SK-N-SH (cell line): ENCODE results near the gene IFIT5. TPM values are rescaled to one million over a fixed set of nuclear protein-coding genes. Genes with fewer than 3 reads are reported as not detected.

ENCODE experiments used
- CTCF ChIA-PET: fragments of 300-600, 350-600 bp; formaldehyde crosslinking; extraction: SDS; loops from one replicate; lab custom pipeline; 2021; lab: Yijun Ruan, JAX
- POLR2A ChIA-PET: fragments of 350-600 bp; sonication (Branson Sonifier 250); formaldehyde crosslinking; extraction: SDS; loops from one replicate; lab custom pipeline; 2020; ENCODE audit warnings: antibody characterized with exemption, inconsistent platforms; lab: Yijun Ruan, JAX
- DNase-seq: peaks from one replicate; pipeline ENCODE4 v3.0.0; 2012
- H2AFZ ChIP-seq: fragments of 200-600 bp; sonication (generic); 2 replicates; pipeline ENCODE4 v1.8.1; 2016; ENCODE audit warnings: antibody characterized with exemption, mild to moderate bottlenecking, low read depth
- H3F3A ChIP-seq: fragments of 200-600 bp; sonication (generic); replicated peaks from 2 replicates; pipeline ENCODE3; 2016; ENCODE audit warnings: antibody characterized with exemption, mild to moderate bottlenecking; ENCODE audit not compliant: insufficient read depth
- H3K27ac ChIP-seq, 2 experiments: fragments of 200-500 bp in 1 of 2; fragments of 200-600 bp in 1 of 2; sonication (Bioruptor generic) in 1 of 2; sonication (generic), shearing (Covaris generic) in 1 of 2; 2 replicates each; pipeline versions ENCODE4 v1.5.1 to v1.6.1; 2014 to 2016; ENCODE audit warnings: low read depth in 2 of 2, inconsistent platforms in 1 of 2, low read length in 1 of 2, mild to moderate bottlenecking in 1 of 2, mixed read lengths in 1 of 2
- H3K27me3 ChIP-seq: fragments of 200-600 bp; sonication (generic), shearing (Covaris generic); 2 replicates; pipeline ENCODE4 v1.6.1; 2016; ENCODE audit warnings: mixed run types; ENCODE audit not compliant: insufficient read depth
- H3K36me3 ChIP-seq, 2 experiments: fragments of 200-500 bp in 1 of 2; fragments of 200-600 bp in 1 of 2; sonication (Bioruptor generic) in 1 of 2; sonication (generic) in 1 of 2; replicated peaks in 1 of 2; 2 replicates each; pipeline versions ENCODE3 to v1.5.1; 2014 to 2016; ENCODE audit warnings: low read length in 1 of 2, mild to moderate bottlenecking in 1 of 2; ENCODE audit not compliant: insufficient read depth in 2 of 2, control insufficient read depth in 1 of 2
- H3K4me1 ChIP-seq, 2 experiments: fragments of 200-500 bp in 1 of 2; fragments of 200-600 bp in 1 of 2; sonication (Bioruptor generic) in 1 of 2; sonication (generic), shearing (Covaris generic) in 1 of 2; 2 replicates each; pipeline versions ENCODE4 v1.5.1 to v1.6.1; 2014 to 2016; ENCODE audit warnings: low read depth in 1 of 2, low read length in 1 of 2, mixed run types in 1 of 2; ENCODE audit not compliant: insufficient read depth in 2 of 2, control insufficient read depth in 1 of 2
- H3K4me2 ChIP-seq: fragments of 200-600 bp; sonication (generic), shearing (Covaris generic); 2 replicates; pipeline ENCODE4 v1.6.1; 2017; ENCODE audit warnings: mixed run types
- H3K4me3 ChIP-seq, 2 experiments: fragments of 200-500 bp in 1 of 2; fragments of 200-600 bp in 1 of 2; sonication (Bioruptor generic) in 1 of 2; sonication (generic), shearing (Covaris generic) in 1 of 2; 2 replicates each; pipeline versions ENCODE4 v1.5.1 to v1.8.1; 2014 to 2016; ENCODE audit warnings: low read depth in 2 of 2, inconsistent platforms in 1 of 2, low read length in 1 of 2, mild to moderate bottlenecking in 1 of 2, mixed read lengths in 1 of 2, moderate library complexity in 1 of 2
- H3K79me2 ChIP-seq: fragments of 200-600 bp; sonication (generic); 2 replicates; pipeline ENCODE4 v1.8.1; 2017; ENCODE audit warnings: mild to moderate bottlenecking; ENCODE audit not compliant: insufficient read depth
- H3K9ac ChIP-seq: fragments of 200-600 bp; sonication (generic); 2 replicates; pipeline ENCODE4 v1.6.1; 2017; ENCODE audit warnings: mixed run types
- H3K9me2 ChIP-seq: fragments of 200-600 bp; sonication (generic); 2 replicates; pipeline ENCODE4 v1.6.1; 2017; ENCODE audit warnings: mixed run types
- H3K9me3 ChIP-seq: fragments of 200-600 bp; sonication (generic); 2 replicates; pipeline ENCODE4 v1.6.1; 2017; ENCODE audit warnings: mixed run types, mild to moderate bottlenecking, moderate library complexity
- H4K20me1 ChIP-seq: fragments of 200-600 bp; sonication (generic); 2 replicates; pipeline ENCODE4 v1.6.1; 2017; ENCODE audit warnings: mild to moderate bottlenecking, mixed run types; ENCODE audit not compliant: insufficient read depth
- EZH2phosphoT487 ChIP-seq: fragments of 200-600 bp; sonication (generic); IDR thresholded peaks from 2 replicates; pipeline ENCODE4 v1.6.1; 2017; ENCODE audit warnings: low read depth, mixed run types, mild to moderate bottlenecking, antibody characterized with exemption, moderate library complexity, borderline replicate concordance
- FOXM1 ChIP-seq: IDR thresholded peaks from 2 replicates; pipeline ENCODE4 v1.4.0; 2012; ENCODE audit warnings: low read depth, mild to moderate bottlenecking
- GATA2 ChIP-seq: sonication (generic); formaldehyde crosslinking; IDR thresholded peaks from 2 replicates; pipeline ENCODE4 v1.5.0; 2020; ENCODE audit warnings: mild to moderate bottlenecking, missing genetic modification reagents
- JUND ChIP-seq: IDR thresholded peaks from 2 replicates; pipeline ENCODE4 v1.4.0; 2012
- RAD21 ChIP-seq: IDR thresholded peaks from 2 replicates; pipeline ENCODE4 v1.6.1; 2012; ENCODE audit warnings: mild to moderate bottlenecking, low read length
- RFX5 ChIP-seq: IDR thresholded peaks from 2 replicates; pipeline ENCODE4 v1.6.1; 2012; ENCODE audit warnings: mild to moderate bottlenecking, improper control_type of control experiment, low read length
- SMC3 ChIP-seq: IDR thresholded peaks from 2 replicates; pipeline ENCODE4 v1.6.1; 2012; ENCODE audit warnings: low read depth, low read length, improper control_type of control experiment
- TAF1 ChIP-seq: IDR thresholded peaks from 2 replicates; pipeline ENCODE4 v1.6.1; 2012; ENCODE audit warnings: low read depth, mild to moderate bottlenecking, low read length, moderate library complexity, borderline replicate concordance
- YY1 ChIP-seq: IDR thresholded peaks from 2 replicates; pipeline ENCODE4 v1.4.0; 2012; ENCODE audit warnings: low read depth, mild to moderate bottlenecking
- WGBS: methylation state at CpG from one replicate; pipeline ENCODE4 v1.1.6; 2017; ENCODE audit warnings: low lambda C conversion rate; 5-methylcytosine and 5-hydroxymethylcytosine counted together
- polyA plus RNA-seq, 3 experiments: library from polyadenylated mRNA; depleted of rRNA; stranded (reverse); fragments of >200 nt; gene quantifications; 2 replicates each; pipeline ENCODE4 v1.2.3, GENCODE V29; 2012
- TF ChIP-seq, protein P1 (sequence below): fragments of 150-350 bp; IDR thresholded peaks from 2 replicates; pipeline ENCODE4 v1.6.1; 2016; ENCODE audit warnings: mild to moderate bottlenecking, low read depth, low read length
- TF ChIP-seq, protein P2 (sequence below): fragments of 150-350 bp; IDR thresholded peaks from 2 replicates; pipeline ENCODE4 v1.6.1; 2017; ENCODE audit warnings: antibody characterized with exemption, low read length, low read depth, borderline replicate concordance
- TF ChIP-seq, protein P3 (sequence below): IDR thresholded peaks from 2 replicates; pipeline ENCODE4 v1.4.0; 2012; ENCODE audit warnings: low read depth
- TF ChIP-seq, protein P4 (sequence below): IDR thresholded peaks from 2 replicates; pipeline ENCODE4 v1.6.1; 2012; ENCODE audit warnings: mild to moderate bottlenecking, low read depth, low read length, moderate library complexity

Gene IFIT5
- polyA plus RNA-seq, 1 of the 3 experiments (the other 2 are of a cell fraction), result 2.7 TPM

DNA sequence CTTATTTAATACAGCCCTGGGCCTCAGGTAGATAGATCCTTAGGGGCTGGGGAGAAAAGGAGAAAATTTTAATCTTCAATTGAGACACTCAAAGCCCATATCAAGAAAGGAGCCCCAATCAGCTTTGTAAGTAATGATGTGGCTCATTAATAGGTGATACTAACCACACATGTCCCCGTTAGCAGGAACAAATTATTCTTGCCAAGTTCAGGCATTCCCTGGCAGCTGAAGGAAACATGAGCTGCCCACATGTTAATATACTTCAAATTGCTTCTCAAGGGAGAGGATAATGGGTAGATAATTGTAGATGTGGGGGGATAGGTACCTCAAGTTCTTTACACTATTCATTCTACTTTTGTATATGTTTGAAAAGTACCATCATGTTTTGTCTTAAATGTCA lies 14.5 kb downstream of the IFIT5 start:
- no peak overlapping the region for H3K27ac ChIP-seq
- no peaks in the 10 kb centered on the region for H3K79me2 ChIP-seq
- no peak overlapping the region for H2AFZ ChIP-seq
- no peaks in the 10 kb centered on the region for H3F3A ChIP-seq
- no peaks in the 10 kb centered on the region for H3K9me3 ChIP-seq
- H3K36me3 ChIP-seq, result no peaks in the 10 kb centered on the region
- H3K9ac ChIP-seq, result no peak overlapping the region
- TF ChIP-seq RAD21 (no peak), SMC3 (no peak), JUND (no peak), EZH2phosphoT487 (no peak), GATA2 (no peak), TAF1 (no peak), RFX5 (no peak), YY1 (no peak), FOXM1 (no peak)
- TF ChIP-seq, protein P1, sequence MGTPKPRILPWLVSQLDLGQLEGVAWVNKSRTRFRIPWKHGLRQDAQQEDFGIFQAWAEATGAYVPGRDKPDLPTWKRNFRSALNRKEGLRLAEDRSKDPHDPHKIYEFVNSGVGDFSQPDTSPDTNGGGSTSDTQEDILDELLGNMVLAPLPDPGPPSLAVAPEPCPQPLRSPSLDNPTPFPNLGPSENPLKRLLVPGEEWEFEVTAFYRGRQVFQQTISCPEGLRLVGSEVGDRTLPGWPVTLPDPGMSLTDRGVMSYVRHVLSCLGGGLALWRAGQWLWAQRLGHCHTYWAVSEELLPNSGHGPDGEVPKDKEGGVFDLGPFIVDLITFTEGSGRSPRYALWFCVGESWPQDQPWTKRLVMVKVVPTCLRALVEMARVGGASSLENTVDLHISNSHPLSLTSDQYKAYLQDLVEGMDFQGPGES, result no peak
- TF ChIP-seq, protein P2, sequence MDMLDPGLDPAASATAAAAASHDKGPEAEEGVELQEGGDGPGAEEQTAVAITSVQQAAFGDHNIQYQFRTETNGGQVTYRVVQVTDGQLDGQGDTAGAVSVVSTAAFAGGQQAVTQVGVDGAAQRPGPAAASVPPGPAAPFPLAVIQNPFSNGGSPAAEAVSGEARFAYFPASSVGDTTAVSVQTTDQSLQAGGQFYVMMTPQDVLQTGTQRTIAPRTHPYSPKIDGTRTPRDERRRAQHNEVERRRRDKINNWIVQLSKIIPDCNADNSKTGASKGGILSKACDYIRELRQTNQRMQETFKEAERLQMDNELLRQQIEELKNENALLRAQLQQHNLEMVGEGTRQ, result no peak
- TF ChIP-seq, protein P3, sequence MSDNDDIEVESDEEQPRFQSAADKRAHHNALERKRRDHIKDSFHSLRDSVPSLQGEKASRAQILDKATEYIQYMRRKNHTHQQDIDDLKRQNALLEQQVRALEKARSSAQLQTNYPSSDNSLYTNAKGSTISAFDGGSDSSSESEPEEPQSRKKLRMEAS, result no peak
- TF ChIP-seq, protein P4, sequence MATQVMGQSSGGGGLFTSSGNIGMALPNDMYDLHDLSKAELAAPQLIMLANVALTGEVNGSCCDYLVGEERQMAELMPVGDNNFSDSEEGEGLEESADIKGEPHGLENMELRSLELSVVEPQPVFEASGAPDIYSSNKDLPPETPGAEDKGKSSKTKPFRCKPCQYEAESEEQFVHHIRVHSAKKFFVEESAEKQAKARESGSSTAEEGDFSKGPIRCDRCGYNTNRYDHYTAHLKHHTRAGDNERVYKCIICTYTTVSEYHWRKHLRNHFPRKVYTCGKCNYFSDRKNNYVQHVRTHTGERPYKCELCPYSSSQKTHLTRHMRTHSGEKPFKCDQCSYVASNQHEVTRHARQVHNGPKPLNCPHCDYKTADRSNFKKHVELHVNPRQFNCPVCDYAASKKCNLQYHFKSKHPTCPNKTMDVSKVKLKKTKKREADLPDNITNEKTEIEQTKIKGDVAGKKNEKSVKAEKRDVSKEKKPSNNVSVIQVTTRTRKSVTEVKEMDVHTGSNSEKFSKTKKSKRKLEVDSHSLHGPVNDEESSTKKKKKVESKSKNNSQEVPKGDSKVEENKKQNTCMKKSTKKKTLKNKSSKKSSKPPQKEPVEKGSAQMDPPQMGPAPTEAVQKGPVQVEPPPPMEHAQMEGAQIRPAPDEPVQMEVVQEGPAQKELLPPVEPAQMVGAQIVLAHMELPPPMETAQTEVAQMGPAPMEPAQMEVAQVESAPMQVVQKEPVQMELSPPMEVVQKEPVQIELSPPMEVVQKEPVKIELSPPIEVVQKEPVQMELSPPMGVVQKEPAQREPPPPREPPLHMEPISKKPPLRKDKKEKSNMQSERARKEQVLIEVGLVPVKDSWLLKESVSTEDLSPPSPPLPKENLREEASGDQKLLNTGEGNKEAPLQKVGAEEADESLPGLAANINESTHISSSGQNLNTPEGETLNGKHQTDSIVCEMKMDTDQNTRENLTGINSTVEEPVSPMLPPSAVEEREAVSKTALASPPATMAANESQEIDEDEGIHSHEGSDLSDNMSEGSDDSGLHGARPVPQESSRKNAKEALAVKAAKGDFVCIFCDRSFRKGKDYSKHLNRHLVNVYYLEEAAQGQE, result no peak
- no peaks in the 10 kb centered on the region for H4K20me1 ChIP-seq
- CTCF ChIA-PET, result interaction anchor here (0.9 to 1.9 kb wide), 4 partner anchors 12 to 136 kb away, joined by 3 to 9 read pairs (median 4); no protein-coding TSS in a partner anchor
- H3K27me3 ChIP-seq, result no peaks in the 10 kb centered on the region
- WGBS, result 81% methylated on average over 1 of the region's 1 CpG
- POLR2A ChIA-PET, result no interaction called here
- peaks cover 0 to 25% of the 10 kb centered on the region in 2 experiments; a peak in 3 of 4 replicates for H3K4me1 ChIP-seq
- H3K9me2 ChIP-seq, result no peaks in the 10 kb centered on the region
- H3K4me2 ChIP-seq, result no peak overlapping the region
- DNase-seq, result no peak
- H3K4me3 ChIP-seq, result no peak overlapping the region
